Activated B cell treated with CpG ODN at 0.5 μM for 24 hours (primary cell): ENCODE data around the gene SEPTIN5. TPM values are rescaled to one million over a fixed set of nuclear protein-coding genes. Genes with fewer than 3 reads are reported as not detected.

Experiments
- ATAC-seq: fragments of 200-7000 bp; cut with Tn5 transposase; one replicate; pipeline ENCODE4 v1.10.0; 2021; ENCODE audit warnings: low read depth, mild to moderate bottlenecking, moderate library complexity
- CTCF ChIA-PET: fragments of 350-600 bp; sonication (Branson Sonifier 250); formaldehyde crosslinking; loops from one replicate; lab custom pipeline; 2021; ENCODE audit warnings: antibody characterized with exemption; lab: Charles Lee
- POLR2A ChIA-PET: fragments of 350-600 bp; sonication (Branson Sonifier 250); formaldehyde crosslinking; loops from one replicate; lab custom pipeline; 2021; ENCODE audit warnings: antibody characterized with exemption; lab: Charles Lee
- DNase-seq: peaks from one replicate; pipeline ENCODE4 v3.0.0; 2022
- H3K27ac Mint-ChIP-seq: one replicate; pipeline ENCODE4 v1.8.0; 2020; ENCODE audit warnings: mixed read lengths
- H3K27me3 Mint-ChIP-seq: one replicate; pipeline ENCODE4 v1.8.0; 2021; ENCODE audit warnings: mixed read lengths
- H3K36me3 Mint-ChIP-seq: one replicate; pipeline ENCODE4 v1.8.0; 2021; ENCODE audit warnings: low read depth, mixed read lengths
- H3K4me1 Mint-ChIP-seq: one replicate; pipeline ENCODE4 v1.8.0; 2021; ENCODE audit warnings: mixed read lengths
- H3K4me3 Mint-ChIP-seq: one replicate; pipeline ENCODE4 v1.8.0; 2020; ENCODE audit warnings: mild to moderate bottlenecking, mixed read lengths
- H3K9me3 Mint-ChIP-seq: one replicate; pipeline ENCODE4 v1.8.0; 2020; ENCODE audit warnings: mixed read lengths
- intact Hi-C: fragments of 100-400 bp; cut with micrococcal nuclease; formaldehyde crosslinking; loops from one replicate; pipeline ENCODE4 v1.15.1; 2024
- total RNA-seq: library from RNA; stranded (reverse); gene quantifications from 2 replicates; pipeline ENCODE4 v1.2.3, GENCODE V29; 2022
- TF ChIP-seq, protein P1 (sequence below): fragments of 200-600 bp; IDR thresholded peaks from one replicate; pipeline ENCODE4 v1.8.0; 2022; ENCODE audit warnings: antibody characterized with exemption, mild to moderate bottlenecking

Gene SEPTIN5
- total RNA-seq, 1 donor from 2014 or later = not detected

DNA sequence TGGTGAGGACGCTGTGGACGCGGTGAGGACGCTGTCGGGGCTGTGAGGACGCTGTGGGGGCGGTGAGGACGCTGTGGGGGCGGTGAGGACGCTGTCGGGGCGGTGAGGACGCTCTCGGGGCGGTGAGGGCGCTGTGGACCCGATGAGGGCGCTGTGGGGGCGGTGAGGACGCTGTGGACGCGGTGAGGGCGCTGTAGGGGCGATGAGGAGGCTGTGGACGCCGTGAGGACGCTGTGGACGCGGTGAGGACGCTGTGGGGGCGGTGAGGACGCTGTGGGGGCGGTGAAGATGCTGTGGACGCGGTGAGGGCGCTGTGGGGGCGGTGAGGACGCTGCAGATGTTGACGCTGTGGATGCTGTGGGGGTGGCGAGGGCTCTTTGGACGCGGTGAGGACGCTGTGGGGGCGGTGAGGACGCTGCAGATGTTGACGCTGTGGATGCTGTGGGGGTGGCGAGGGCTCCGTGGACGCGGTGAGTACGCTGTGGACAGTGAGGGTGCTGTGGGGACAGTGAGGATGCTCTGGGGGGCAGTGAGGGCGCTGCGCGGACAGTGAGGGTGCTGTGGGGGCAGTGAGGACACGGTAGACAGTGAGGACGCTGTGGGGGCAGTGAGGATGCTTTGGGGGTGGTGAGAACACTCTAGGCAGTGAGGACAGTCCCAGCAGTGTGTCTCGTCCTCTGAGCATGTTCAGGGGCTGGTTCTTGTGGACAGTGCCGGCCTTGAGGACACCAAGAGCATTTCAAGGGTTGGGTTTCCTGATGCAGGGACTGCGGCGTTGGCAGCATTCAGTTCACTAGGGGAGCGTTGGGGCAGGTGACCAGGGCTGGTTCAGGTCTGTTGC lies 13.2 kb downstream of the SEPTIN5 start:
- POLR2A ChIA-PET = no interaction called here
- Mint-ChIP-seq H3K9me3 (no peaks in the 10 kb centered on the region), H3K36me3 (no peaks in the 10 kb centered on the region), H3K27ac (no peak overlapping the region), H3K4me3 (no peak overlapping the region), H3K27me3 (peaks cover 21% of the 10 kb centered on the region), H3K4me1 (peaks cover 15% of the 10 kb centered on the region)
- TF ChIP-seq, protein P1, sequence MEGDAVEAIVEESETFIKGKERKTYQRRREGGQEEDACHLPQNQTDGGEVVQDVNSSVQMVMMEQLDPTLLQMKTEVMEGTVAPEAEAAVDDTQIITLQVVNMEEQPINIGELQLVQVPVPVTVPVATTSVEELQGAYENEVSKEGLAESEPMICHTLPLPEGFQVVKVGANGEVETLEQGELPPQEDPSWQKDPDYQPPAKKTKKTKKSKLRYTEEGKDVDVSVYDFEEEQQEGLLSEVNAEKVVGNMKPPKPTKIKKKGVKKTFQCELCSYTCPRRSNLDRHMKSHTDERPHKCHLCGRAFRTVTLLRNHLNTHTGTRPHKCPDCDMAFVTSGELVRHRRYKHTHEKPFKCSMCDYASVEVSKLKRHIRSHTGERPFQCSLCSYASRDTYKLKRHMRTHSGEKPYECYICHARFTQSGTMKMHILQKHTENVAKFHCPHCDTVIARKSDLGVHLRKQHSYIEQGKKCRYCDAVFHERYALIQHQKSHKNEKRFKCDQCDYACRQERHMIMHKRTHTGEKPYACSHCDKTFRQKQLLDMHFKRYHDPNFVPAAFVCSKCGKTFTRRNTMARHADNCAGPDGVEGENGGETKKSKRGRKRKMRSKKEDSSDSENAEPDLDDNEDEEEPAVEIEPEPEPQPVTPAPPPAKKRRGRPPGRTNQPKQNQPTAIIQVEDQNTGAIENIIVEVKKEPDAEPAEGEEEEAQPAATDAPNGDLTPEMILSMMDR = no peak
- CTCF ChIA-PET = no interaction called here
- intact Hi-C loops = no loop called here
- no peak for DNase-seq
- no peak for ATAC-seq

DNA sequence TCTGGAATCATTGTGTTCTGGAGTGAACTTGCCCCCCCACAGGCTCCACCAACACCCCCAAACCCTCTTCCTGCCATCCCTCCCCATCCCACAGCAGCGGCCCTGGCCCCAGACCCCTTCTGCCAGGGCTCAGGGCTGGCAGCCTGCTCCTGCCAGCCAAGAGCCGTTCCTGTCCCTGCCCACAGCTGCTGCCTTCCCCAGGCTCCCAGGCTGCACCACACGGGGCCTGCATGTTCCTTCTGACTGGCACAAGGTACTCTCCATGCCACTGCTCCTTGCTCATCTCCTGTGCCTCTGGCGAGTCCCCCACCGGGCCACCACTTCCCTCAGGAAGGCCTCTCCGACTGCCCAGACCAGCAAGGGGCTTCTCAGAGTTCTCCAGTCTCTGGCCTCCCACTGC lies 14.0 kb downstream of the SEPTIN5 start:
- DNase-seq (no peak), ATAC-seq (no peak)
- Mint-ChIP-seq H3K27me3 (peaks cover 16% of the 10 kb centered on the region), H3K27ac (no peak overlapping the region), H3K9me3 (no peaks in the 10 kb centered on the region), H3K4me3 (no peak overlapping the region), H3K36me3 (no peaks in the 10 kb centered on the region), H3K4me1 (peaks cover 12% of the 10 kb centered on the region)
- intact Hi-C loops = no loop called here
- CTCF ChIA-PET = interaction anchor here (6.3 kb wide), 1 partner anchor 184 kb away, joined by 144 read pairs; no protein-coding TSS in a partner anchor
- TF ChIP-seq, protein P1 = no peak
- POLR2A ChIA-PET = no interaction called here

DNA sequence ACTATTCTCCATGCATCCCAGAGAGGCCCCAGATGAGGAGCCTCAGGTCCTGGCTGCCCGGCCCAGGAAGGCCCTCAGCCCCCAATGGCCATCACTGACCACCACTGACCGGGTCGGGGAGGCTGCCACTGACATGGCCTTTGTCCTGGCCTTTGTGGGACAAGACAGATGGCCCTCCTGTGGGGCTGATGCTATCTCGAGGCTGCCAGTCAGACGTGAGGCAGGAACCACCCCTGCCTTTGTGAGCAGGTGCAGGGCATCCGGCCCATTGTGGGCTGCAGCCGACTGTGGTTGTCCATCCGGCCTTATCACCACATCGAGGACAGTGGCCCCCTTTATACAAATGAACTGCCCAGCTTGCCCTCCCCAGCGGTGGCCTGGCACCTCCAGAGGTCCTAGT lies 14.5 kb downstream of the SEPTIN5 start:
- Mint-ChIP-seq H3K36me3 (no peaks in the 10 kb centered on the region), H3K27ac (no peak overlapping the region), H3K4me1 (peaks cover 9% of the 10 kb centered on the region), H3K4me3 (no peak overlapping the region), H3K27me3 (peaks cover 14% of the 10 kb centered on the region), H3K9me3 (no peaks in the 10 kb centered on the region)
- TF ChIP-seq, protein P1 = no peak
- ATAC-seq (no peak), DNase-seq (no peak)
- intact Hi-C loops = no loop called here
- ChIA-PET POLR2A (no interaction called here), CTCF (interaction anchor here (6.3 kb wide), 1 partner anchor 183 kb away, joined by 144 read pairs; no protein-coding TSS in a partner anchor)

DNA sequence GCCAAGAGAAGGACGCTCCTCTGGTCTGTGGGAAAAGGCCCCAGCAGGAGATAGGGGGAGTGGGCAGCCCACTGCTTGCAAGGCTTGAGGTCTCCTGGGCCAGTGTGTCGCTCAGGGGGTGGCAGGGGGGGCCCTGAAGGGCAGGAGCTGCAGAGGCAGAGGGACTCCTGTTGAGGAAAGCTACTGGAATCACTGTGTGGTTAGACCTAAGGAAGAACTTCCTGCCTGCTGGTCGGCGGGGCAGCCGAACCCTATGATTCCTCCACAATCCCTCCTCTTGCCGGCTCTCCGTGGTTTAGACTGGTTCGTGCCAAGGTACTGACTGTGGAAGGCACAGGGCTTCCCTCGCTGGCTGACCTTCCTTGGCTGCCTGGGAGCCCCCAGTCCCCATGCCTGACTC lies 15.2 kb downstream of the SEPTIN5 start:
- peaks cover 13% of the 10 kb centered on the region for H3K27me3 Mint-ChIP-seq
- no peaks in the 10 kb centered on the region for H3K9me3 Mint-ChIP-seq
- H3K4me1 Mint-ChIP-seq = peaks cover 8% of the 10 kb centered on the region
- DNase-seq = no peak
- no peak for ATAC-seq
- ChIA-PET POLR2A (no interaction called here), CTCF (interaction anchor here (0.8 to 6.3 kb wide), 5 partner anchors 179 to 286 kb away, joined by 3 to 144 read pairs (median 7); no protein-coding TSS in a partner anchor)
- TF ChIP-seq, protein P1 = no peak
- intact Hi-C loops = no loop called here
- no peaks in the 10 kb centered on the region for H3K36me3 Mint-ChIP-seq
- H3K27ac Mint-ChIP-seq = no peak overlapping the region
- no peak overlapping the region for H3K4me3 Mint-ChIP-seq

DNA sequence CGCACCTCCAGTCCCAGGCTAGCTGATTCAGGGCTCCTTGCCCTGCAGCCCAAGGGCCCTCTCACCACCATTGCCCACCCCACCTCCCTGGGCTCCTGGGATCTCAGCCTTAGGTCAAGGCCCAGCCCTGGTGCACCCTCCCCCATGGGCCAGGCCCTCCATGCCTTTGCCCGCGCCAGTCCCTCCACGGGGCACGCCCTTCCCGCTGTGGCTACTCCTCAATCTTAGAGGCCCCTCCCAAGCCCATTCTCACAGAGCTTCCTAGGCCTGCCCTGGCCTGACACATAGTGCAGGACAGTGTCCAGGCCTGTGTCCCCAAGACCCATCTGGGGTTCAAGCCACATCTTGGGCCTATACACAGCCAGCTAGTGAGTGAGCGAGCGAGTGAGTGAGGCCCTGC lies 15.9 kb downstream of the SEPTIN5 start:
- no peaks in the 10 kb centered on the region for H3K9me3 Mint-ChIP-seq
- no peaks in the 10 kb centered on the region for H3K36me3 Mint-ChIP-seq
- POLR2A ChIA-PET = interaction anchor here (0.8 to 1.3 kb wide), 2 partner anchors 26 to 180 kb away, joined by 3 to 8 read pairs; no protein-coding TSS in a partner anchor
- TF ChIP-seq, protein P1 = no peak
- ATAC-seq (peak; percentile 6), DNase-seq (no peak)
- H3K4me1 Mint-ChIP-seq = peaks cover 3% of the 10 kb centered on the region
- no peak overlapping the region for H3K27ac Mint-ChIP-seq
- CTCF ChIA-PET = interaction anchor here (0.6 to 6.3 kb wide), 27 partner anchors 11 to 780 kb away, joined by 3 to 144 read pairs (median 3); partner anchors contain the start of genes COMT and TXNRD2
- peaks cover 6% of the 10 kb centered on the region for H3K27me3 Mint-ChIP-seq
- no peak overlapping the region for H3K4me3 Mint-ChIP-seq
- intact Hi-C loops = loop anchor here (1.0 to 2.0 kb wide), 3 partner anchors 180 to 283 kb away; no protein-coding TSS in a partner anchor
